ENCODE measurements around the gene ADAP2. TPM values are rescaled to one million over a fixed set of nuclear protein-coding genes. Genes with fewer than 3 reads are reported as not detected.

The ADAP2 gene
- total RNA-seq, result 10 to 100 TPM in 1 of 7 donors, 1 to 10 TPM in 6; 4.7 to 11.5 (median 6.0) TPM
- polyA plus RNA-seq, result 10 to 100 TPM in 1 of 2 donors, 1 to 10 TPM in 1; 5.4 to 17.6 TPM
- long read RNA-seq, donor 1, transcript ADAP2-201 (11 exons, 2,934 nt), result major isoform, 9 of 18 reads
- long read RNA-seq, donor 1, partial matches to known transcripts, result 1 of 18 reads
- long read RNA-seq, donor 1, other reads (novel, unspliced or antisense), result 8 of 18 reads
- long read RNA-seq, donor 2, result 0 reads
- long read RNA-seq, donor 3, partial matches to known transcripts, result 2 of 16 reads
- long read RNA-seq, donor 3, other reads (novel, unspliced or antisense), result 12 of 16 reads

- no peak for TF ChIP-seq POLR2A (IDR thresholded peaks at IDR 0.05)
- TF ChIP-seq CTCF (IDR thresholded peaks at IDR 0.05), result no peak
- no peak for TF ChIP-seq EP300 (IDR thresholded peaks at IDR 0.05)
- 2 to 4% (median 3%) methylated on average over 42 to 60 of the region's 60 CpGs for WGBS, 3 donors
- DNase-seq, result peak in 2 of 5 donors; percentile 9 to 37
- no peaks in the 10 kb centered on the region for H3K36me3 ChIP-seq
- no peaks in the 10 kb centered on the region for H3K9me3 ChIP-seq
- no peaks in the 10 kb centered on the region for H3K27me3 ChIP-seq
- intact Hi-C loops (cut with DNase I), result no loop called here
- no peak within 1 kb of the TSS for H3K27ac ChIP-seq
- peak within 1 kb of the TSS; percentile 27 for H3K4me3 ChIP-seq
- H3K4me1 ChIP-seq (ENCODE audit: insufficient read depth), result peaks cover 8% of the 10 kb centered on the region
Observed at GRCh38 chr17:30921544-30922196, at the start of gene ADAP2. ADAP2 (plus strand) TSS chr17:30921945; CDS start chr17:30922015, 70 bp downstream.

GRCh38 chr17:30886187-30886586 is 35.6 kb upstream of the ADAP2 start:
- Histone ChIP-seq H3K9me3 (no peaks in the 10 kb centered on the region), H3K27me3 (no peaks in the 10 kb centered on the region), H3K27ac (no peak overlapping the region), H3K4me3 (no peak overlapping the region), H3K36me3 (no peaks in the 10 kb centered on the region), H3K4me1 (ENCODE audit: insufficient read depth) (no peaks in the 10 kb centered on the region)
- TF ChIP-seq EP300 (IDR thresholded peaks at IDR 0.05), result no peak
- TF ChIP-seq CTCF (IDR thresholded peaks at IDR 0.05), result no peak
- TF ChIP-seq POLR2A (IDR thresholded peaks at IDR 0.05), result no peak
- no peak for DNase-seq
- intact Hi-C loops (cut with DNase I), result no loop called here
- WGBS, 3 donors, result 96 to 98% (median 97%) methylated on average over 5 of the region's 5 CpGs

- H3K9me3 ChIP-seq, result no peaks in the 10 kb centered on the region
- DNase-seq, result no peak
- WGBS, 3 donors, result 91 to 94% (median 91%) methylated on average over 3 of the region's 3 CpGs
- H3K27me3 ChIP-seq, result no peaks in the 10 kb centered on the region
- no peak overlapping the region for H3K27ac ChIP-seq
- H3K4me3 ChIP-seq, result no peak overlapping the region
- intact Hi-C loops (cut with DNase I), result no loop called here
- H3K4me1 ChIP-seq (ENCODE audit: insufficient read depth), result no peaks in the 10 kb centered on the region
- TF ChIP-seq CTCF (IDR thresholded peaks at IDR 0.05) (no peak), EP300 (IDR thresholded peaks at IDR 0.05) (no peak), POLR2A (IDR thresholded peaks at IDR 0.05) (no peak)
- no peaks in the 10 kb centered on the region for H3K36me3 ChIP-seq
Observed at GRCh38 chr17:30894236-30894635, 27.5 kb upstream of the ADAP2 start.

- Histone ChIP-seq H3K27ac (no peak overlapping the region), H3K9me3 (no peaks in the 10 kb centered on the region), H3K4me1 (ENCODE audit: insufficient read depth) (no peaks in the 10 kb centered on the region), H3K27me3 (no peaks in the 10 kb centered on the region), H3K36me3 (no peaks in the 10 kb centered on the region), H3K4me3 (no peak overlapping the region)
- intact Hi-C loops (cut with DNase I), result no loop called here
- DNase-seq, result no peak
- 83 to 90% (median 85%) methylated on average over 5 of the region's 5 CpGs for WGBS, 3 donors
- no peak for TF ChIP-seq CTCF (IDR thresholded peaks at IDR 0.05)
- no peak for TF ChIP-seq POLR2A (IDR thresholded peaks at IDR 0.05)
- no peak for TF ChIP-seq EP300 (IDR thresholded peaks at IDR 0.05)
Observed at GRCh38 chr17:30897311-30897710, 24.4 kb upstream of the ADAP2 start.

All from ovary (tissue), 10 donors.